Liver (tissue), 9 donors: Measurements from ENCODE around the gene HOXD13. TPM values are rescaled to one million over a fixed set of nuclear protein-coding genes. Genes with fewer than 3 reads are reported as not detected.

ENCODE experiments used
- DNase-seq: peaks from one replicate; pipeline ENCODE4 v3.0.0-alpha.2; 2017; ENCODE audit warnings: low spot score
- H3K27ac ChIP-seq, 2 donors: one replicate each; pipeline ENCODE4 v1.7.0; 2013; ENCODE audit warnings: inconsistent platforms in 2 of 2, low read length in 2 of 2, control low read depth in 1 of 2, low read depth in 1 of 2, mild to moderate bottlenecking in 1 of 2
- H3K27me3 ChIP-seq, 4 donors: one replicate each; pipeline versions ENCODE4 v1.6.1 to v1.7.0; 2013; ENCODE audit warnings: low read length in 3 of 4, inconsistent platforms in 1 of 4, mild to moderate bottlenecking in 1 of 4, moderate library complexity in 1 of 4; ENCODE audit not compliant: control insufficient read depth in 4 of 4, insufficient read depth in 4 of 4
- H3K36me3 ChIP-seq, 4 donors: one replicate each; pipeline versions ENCODE4 v1.6.1 to v1.7.0; 2013; ENCODE audit warnings: low read length in 3 of 4, mild to moderate bottlenecking in 3 of 4, low read depth in 1 of 4, moderate library complexity in 1 of 4; ENCODE audit not compliant: control insufficient read depth in 4 of 4, insufficient read depth in 3 of 4
- H3K4me1 ChIP-seq, 4 donors: one replicate each; pipeline versions ENCODE4 v1.6.1 to v1.7.0; 2013; ENCODE audit warnings: low read length in 3 of 4, mild to moderate bottlenecking in 3 of 4, moderate library complexity in 1 of 4; ENCODE audit not compliant: control insufficient read depth in 4 of 4, insufficient read depth in 4 of 4
- H3K4me3 ChIP-seq, 3 donors: one replicate each; pipeline versions ENCODE4 v1.6.1 to v1.7.0; 2013; ENCODE audit warnings: low read length in 3 of 3, control low read depth in 1 of 3, low read depth in 1 of 3, mild to moderate bottlenecking in 1 of 3
- H3K9ac ChIP-seq, 2 donors: one replicate each; pipeline ENCODE4 v1.7.0; 2013; ENCODE audit warnings: low read length in 2 of 2, mild to moderate bottlenecking in 2 of 2, moderate library complexity in 2 of 2, control low read depth in 1 of 2, low read depth in 1 of 2
- H3K9me3 ChIP-seq, 4 donors: one replicate each; pipeline versions ENCODE4 v1.6.1 to v1.7.0; 2013; ENCODE audit warnings: low read length in 3 of 4; ENCODE audit not compliant: control insufficient read depth in 4 of 4
- ATF3 ChIP-seq: IDR thresholded peaks from 2 replicates; pipeline ENCODE4 v1.6.1; 2016; ENCODE audit warnings: antibody characterized with exemption
- CTCF ChIP-seq: fragments of 150-350 bp; IDR thresholded peaks from 2 replicates; pipeline ENCODE4 v1.5.1; 2017; ENCODE audit warnings: improper control_type of control experiment, low read depth, low read length; ENCODE audit not compliant: missing input control
- EGR1 ChIP-seq, 2 donors: IDR thresholded peaks; 2 replicates each; pipeline ENCODE4 v1.6.1; 2016 to 2018; ENCODE audit warnings: antibody characterized with exemption in 2 of 2, low read depth in 2 of 2
- FOXA1 ChIP-seq: IDR thresholded peaks from 2 replicates; pipeline ENCODE4 v1.6.1; 2016; ENCODE audit warnings: antibody characterized with exemption
- FOXA2 ChIP-seq: IDR thresholded peaks from 2 replicates; pipeline ENCODE4 v1.6.1; 2016; ENCODE audit warnings: antibody characterized with exemption
- GABPA ChIP-seq, 2 donors: IDR thresholded peaks in 1 of 2; conservative IDR thresholded peaks in 1 of 2; 2 replicates each; pipeline ENCODE4 v1.6.1; 2016; ENCODE audit warnings: antibody characterized with exemption in 2 of 2, mild to moderate bottlenecking in 1 of 2, moderate library complexity in 1 of 2
- HNF4A ChIP-seq, 2 donors: conservative IDR thresholded peaks; 2 replicates each; pipeline ENCODE4 v1.6.1; 2016; ENCODE audit warnings: antibody characterized with exemption in 2 of 2, mild to moderate bottlenecking in 2 of 2
- HNF4G ChIP-seq: IDR thresholded peaks from 2 replicates; pipeline ENCODE4 v1.6.1; 2016; ENCODE audit warnings: antibody characterized with exemption
- JUND ChIP-seq, 2 donors: IDR thresholded peaks; 2 replicates each; pipeline ENCODE4 v1.6.1; 2016; ENCODE audit warnings: antibody characterized with exemption in 2 of 2
- MAX ChIP-seq: IDR thresholded peaks from 2 replicates; pipeline ENCODE4 v1.6.1; 2016; ENCODE audit warnings: antibody characterized with exemption
- NR2F2 ChIP-seq: IDR thresholded peaks from 2 replicates; pipeline ENCODE4 v1.6.1; 2016; ENCODE audit warnings: antibody characterized with exemption
- RAD21 ChIP-seq, 2 donors: IDR thresholded peaks; 2 replicates each; pipeline ENCODE4 v1.6.1; 2016; ENCODE audit warnings: antibody characterized with exemption in 2 of 2, mild to moderate bottlenecking in 2 of 2
- REST ChIP-seq: IDR thresholded peaks from 2 replicates; pipeline ENCODE4 v1.6.1; 2016; ENCODE audit warnings: antibody characterized with exemption, mild to moderate bottlenecking
- RXRA ChIP-seq, 2 donors: IDR thresholded peaks; 2 replicates each; pipeline ENCODE4 v1.6.1; 2017 to 2018; ENCODE audit warnings: antibody characterized with exemption in 2 of 2, mild to moderate bottlenecking in 1 of 2
- SP1 ChIP-seq: IDR thresholded peaks from 2 replicates; pipeline ENCODE4 v1.6.1; 2018; ENCODE audit warnings: antibody characterized with exemption, mild to moderate bottlenecking
- TAF1 ChIP-seq: conservative IDR thresholded peaks from 2 replicates; pipeline ENCODE4 v1.6.1; 2016; ENCODE audit warnings: antibody characterized with exemption, mild to moderate bottlenecking
- YY1 ChIP-seq: IDR thresholded peaks from 2 replicates; pipeline ENCODE4 v1.6.1; 2016; ENCODE audit warnings: antibody characterized with exemption, mild to moderate bottlenecking
- ZBTB33 ChIP-seq: IDR thresholded peaks from 2 replicates; pipeline ENCODE4 v1.6.1; 2016; ENCODE audit warnings: antibody characterized with exemption
- WGBS: extraction: QIAGEN DNeasy Blood & Tissue Kit; methylation state at CpG from one replicate; pipeline ENCODE4 v1.1.7; 2013; 5-methylcytosine and 5-hydroxymethylcytosine counted together
- polyA plus RNA-seq, 2 donors: library from polyadenylated mRNA; stranded (reverse) in 1 of 2; unstranded in 1 of 2; fragments of 200-250 nt in 1 of 2; fragments of >200 nt in 1 of 2; fragmentation: Nextera tagmentation in 1 of 2; extraction: Ambion mirVana in 1 of 2; gene quantifications; one replicate each; pipeline versions ENCODE4 v1.2.1 to v1.2.3, GENCODE V29; 2013 to 2015
- total RNA-seq, 2 donors: library from RNA; depleted of rRNA; stranded (reverse); fragments of >200 nt; gene quantifications; one replicate each; pipeline ENCODE4 v1.2.3, GENCODE V29; 2014
- donor health status: healthy.
- donor health status: healthy.
- donor health status: healthy.
- donor health status: healthy.
- donor health status: healthy.

The HOXD13 gene
- total and polyA plus RNA-seq, 4 donors, result not detected

GRCh38 chr2:176129813-176130146 is 37.3 kb downstream of the HOXD13 start:
- Histone ChIP-seq H3K27me3 (peaks cover 8 to 66% (median 24%) of the 10 kb centered on the region in 4 donors), H3K27ac (no peak overlapping the region), H3K4me3 (peak overlapping the region in 1 of 3 donors; percentile 44), H3K9me3 (peaks cover 0 to 11% (median 0%) of the 10 kb centered on the region in 4 donors), H3K4me1 (peaks cover 2 to 14% (median 6%) of the 10 kb centered on the region in 4 donors), H3K36me3 (no peaks in the 10 kb centered on the region), H3K9ac (no peak overlapping the region)
- no peak for TF ChIP-seq ATF3
- no peak for TF ChIP-seq HNF4G
- no peak for TF ChIP-seq GABPA (IDR thresholded peaks at IDR 0.05 in 1 of 2, conservative IDR thresholded peaks at IDR 0.05 in 1 of 2)
- TF ChIP-seq REST, result no peak
- TF ChIP-seq FOXA2, result no peak
- TF ChIP-seq SP1, result no peak
- TF ChIP-seq RXRA (IDR thresholded peaks at IDR 0.05), result no peak
- no peak for TF ChIP-seq RAD21 (IDR thresholded peaks at IDR 0.05)
- TF ChIP-seq YY1, result no peak
- no peak for TF ChIP-seq HNF4A (conservative IDR thresholded peaks at IDR 0.05)
- no peak for TF ChIP-seq FOXA1
- 5% methylated on average over 43 of the region's 43 CpGs for WGBS
- no peak for DNase-seq

- H3K27ac ChIP-seq, result no peak overlapping the region
- H3K4me3 ChIP-seq, result peak overlapping the region in 1 of 3 donors; percentile 44
- no peak overlapping the region for H3K9ac ChIP-seq
- DNase-seq, result no peak
- peaks cover 5 to 65% (median 25%) of the 10 kb centered on the region in 4 donors for H3K27me3 ChIP-seq
- no peaks in the 10 kb centered on the region for H3K36me3 ChIP-seq
- 4% methylated on average over 100 of the region's 100 CpGs for WGBS
- TF ChIP-seq MAX (no peak), YY1 (no peak), ATF3 (no peak), CTCF (no peak), JUND (IDR thresholded peaks at IDR 0.05) (no peak), EGR1 (IDR thresholded peaks at IDR 0.05; ENCODE audit: low read depth in 2 of 2) (no peak), REST (no peak), RXRA (IDR thresholded peaks at IDR 0.05) (no peak), NR2F2 (no peak), FOXA1 (no peak), FOXA2 (no peak), GABPA (IDR thresholded peaks at IDR 0.05 in 1 of 2, conservative IDR thresholded peaks at IDR 0.05 in 1 of 2) (no peak), HNF4A (conservative IDR thresholded peaks at IDR 0.05) (no peak), SP1 (no peak), ZBTB33 (no peak), TAF1 (no peak), HNF4G (no peak), RAD21 (IDR thresholded peaks at IDR 0.05) (no peak)
- H3K4me1 ChIP-seq, result peaks cover 2 to 14% (median 6%) of the 10 kb centered on the region in 4 donors
- peaks cover 0 to 11% (median 0%) of the 10 kb centered on the region in 4 donors for H3K9me3 ChIP-seq
These were observed 37.8 kb downstream of the HOXD13 start for GRCh38 chr2:176130147-176130956.
